SK-N-SH (cell line): ENCODE results near the gene PCDHGB6. TPM values are rescaled to one million over a fixed set of nuclear protein-coding genes. Genes with fewer than 3 reads are reported as not detected.
"Not testable (repeated sequence)": the region's sequence is repeated elsewhere in the genome, so short reads cannot be mapped to it uniquely, and the experiment has no call there.

ENCODE experiments used
- CTCF ChIA-PET: fragments of 300-600, 350-600 bp; formaldehyde crosslinking; extraction: SDS; loops from one replicate; lab custom pipeline; 2021; lab: Yijun Ruan, JAX
- POLR2A ChIA-PET: fragments of 350-600 bp; sonication (Branson Sonifier 250); formaldehyde crosslinking; extraction: SDS; loops from one replicate; lab custom pipeline; 2020; ENCODE audit warnings: antibody characterized with exemption, inconsistent platforms; lab: Yijun Ruan, JAX
- DNase-seq: peaks from one replicate; pipeline ENCODE4 v3.0.0; 2012
- H2AFZ ChIP-seq: fragments of 200-600 bp; sonication (generic); 2 replicates; pipeline ENCODE4 v1.8.1; 2016; ENCODE audit warnings: antibody characterized with exemption, mild to moderate bottlenecking, low read depth
- H3F3A ChIP-seq: fragments of 200-600 bp; sonication (generic); replicated peaks from 2 replicates; pipeline ENCODE3; 2016; ENCODE audit warnings: antibody characterized with exemption, mild to moderate bottlenecking; ENCODE audit not compliant: insufficient read depth
- H3K27ac ChIP-seq, 2 experiments: fragments of 200-500 bp in 1 of 2; fragments of 200-600 bp in 1 of 2; sonication (Bioruptor generic) in 1 of 2; sonication (generic), shearing (Covaris generic) in 1 of 2; 2 replicates each; pipeline versions ENCODE4 v1.5.1 to v1.6.1; 2014 to 2016; ENCODE audit warnings: low read depth in 2 of 2, inconsistent platforms in 1 of 2, low read length in 1 of 2, mild to moderate bottlenecking in 1 of 2, mixed read lengths in 1 of 2
- H3K27me3 ChIP-seq: fragments of 200-600 bp; sonication (generic), shearing (Covaris generic); 2 replicates; pipeline ENCODE4 v1.6.1; 2016; ENCODE audit warnings: mixed run types; ENCODE audit not compliant: insufficient read depth
- H3K36me3 ChIP-seq, 2 experiments: fragments of 200-500 bp in 1 of 2; fragments of 200-600 bp in 1 of 2; sonication (Bioruptor generic) in 1 of 2; sonication (generic) in 1 of 2; replicated peaks in 1 of 2; 2 replicates each; pipeline versions ENCODE3 to v1.5.1; 2014 to 2016; ENCODE audit warnings: low read length in 1 of 2, mild to moderate bottlenecking in 1 of 2; ENCODE audit not compliant: insufficient read depth in 2 of 2, control insufficient read depth in 1 of 2
- H3K4me1 ChIP-seq, 2 experiments: fragments of 200-500 bp in 1 of 2; fragments of 200-600 bp in 1 of 2; sonication (Bioruptor generic) in 1 of 2; sonication (generic), shearing (Covaris generic) in 1 of 2; 2 replicates each; pipeline versions ENCODE4 v1.5.1 to v1.6.1; 2014 to 2016; ENCODE audit warnings: low read depth in 1 of 2, low read length in 1 of 2, mixed run types in 1 of 2; ENCODE audit not compliant: insufficient read depth in 2 of 2, control insufficient read depth in 1 of 2
- H3K4me2 ChIP-seq: fragments of 200-600 bp; sonication (generic), shearing (Covaris generic); 2 replicates; pipeline ENCODE4 v1.6.1; 2017; ENCODE audit warnings: mixed run types
- H3K4me3 ChIP-seq, 2 experiments: fragments of 200-500 bp in 1 of 2; fragments of 200-600 bp in 1 of 2; sonication (Bioruptor generic) in 1 of 2; sonication (generic), shearing (Covaris generic) in 1 of 2; 2 replicates each; pipeline versions ENCODE4 v1.5.1 to v1.8.1; 2014 to 2016; ENCODE audit warnings: low read depth in 2 of 2, inconsistent platforms in 1 of 2, low read length in 1 of 2, mild to moderate bottlenecking in 1 of 2, mixed read lengths in 1 of 2, moderate library complexity in 1 of 2
- H3K79me2 ChIP-seq: fragments of 200-600 bp; sonication (generic); 2 replicates; pipeline ENCODE4 v1.8.1; 2017; ENCODE audit warnings: mild to moderate bottlenecking; ENCODE audit not compliant: insufficient read depth
- H3K9ac ChIP-seq: fragments of 200-600 bp; sonication (generic); 2 replicates; pipeline ENCODE4 v1.6.1; 2017; ENCODE audit warnings: mixed run types
- H3K9me2 ChIP-seq: fragments of 200-600 bp; sonication (generic); 2 replicates; pipeline ENCODE4 v1.6.1; 2017; ENCODE audit warnings: mixed run types
- H3K9me3 ChIP-seq: fragments of 200-600 bp; sonication (generic); 2 replicates; pipeline ENCODE4 v1.6.1; 2017; ENCODE audit warnings: mixed run types, mild to moderate bottlenecking, moderate library complexity
- H4K20me1 ChIP-seq: fragments of 200-600 bp; sonication (generic); 2 replicates; pipeline ENCODE4 v1.6.1; 2017; ENCODE audit warnings: mild to moderate bottlenecking, mixed run types; ENCODE audit not compliant: insufficient read depth
- CTCF ChIP-seq: fragments of 200-600 bp; sonication (generic); IDR thresholded peaks from 2 replicates; pipeline ENCODE4 v1.6.1; 2017; ENCODE audit warnings: antibody characterized with exemption, mild to moderate bottlenecking, moderate library complexity
- NFIC ChIP-seq: IDR thresholded peaks from 2 replicates; pipeline ENCODE4 v1.4.0; 2012; ENCODE audit warnings: borderline replicate concordance
- RAD21 ChIP-seq: IDR thresholded peaks from 2 replicates; pipeline ENCODE4 v1.6.1; 2012; ENCODE audit warnings: mild to moderate bottlenecking, low read length
- RFX5 ChIP-seq: IDR thresholded peaks from 2 replicates; pipeline ENCODE4 v1.6.1; 2012; ENCODE audit warnings: mild to moderate bottlenecking, improper control_type of control experiment, low read length
- SMC3 ChIP-seq: IDR thresholded peaks from 2 replicates; pipeline ENCODE4 v1.6.1; 2012; ENCODE audit warnings: low read depth, low read length, improper control_type of control experiment
- WGBS: methylation state at CpG from one replicate; pipeline ENCODE4 v1.1.6; 2017; ENCODE audit warnings: low lambda C conversion rate; 5-methylcytosine and 5-hydroxymethylcytosine counted together
- polyA plus RNA-seq, 3 experiments: library from polyadenylated mRNA; depleted of rRNA; stranded (reverse); fragments of >200 nt; gene quantifications; 2 replicates each; pipeline ENCODE4 v1.2.3, GENCODE V29; 2012

The PCDHGB6 gene
- polyA plus RNA-seq (2012; rRNA removed), result 0.13 and 0.18 TPM in 2 replicates
- polyA plus RNA-seq (2012; cell fraction: cytosol; rRNA removed), result 0.05 and 0.07 TPM in 2 replicates
- 0.81 and 0.93 TPM in 2 replicates for polyA plus RNA-seq (2012; cell fraction: nucleus; rRNA removed)

- H3K79me2 ChIP-seq, DNase-seq, POLR2A ChIA-PET, H3K4me2 ChIP-seq, H2AFZ ChIP-seq, H3K9me3 ChIP-seq, H3K4me1 ChIP-seq, H3K36me3 ChIP-seq, H3K27me3 ChIP-seq, H3K4me3 ChIP-seq, H4K20me1 ChIP-seq, H3K9ac ChIP-seq, H3F3A ChIP-seq, H3K9me2 ChIP-seq, H3K27ac ChIP-seq: not testable (repeated sequence)
- 75% methylated on average over 38 of the region's 51 CpGs for WGBS
- CTCF ChIA-PET, result interaction anchor here (2.2 kb wide), 1 partner anchor 150 kb away, joined by 8 read pairs; no protein-coding TSS in a partner anchor
These were observed at the start of gene PCDHGB6 for GRCh38 chr5:141407790-141408505. Gene PCDHGB6, plus strand, starts transcription at chr5:141408021. Its CDS starts 182 bp downstream, at chr5:141408203.

- Histone ChIP-seq H3K27ac (peak within 1 kb of the TSS; percentile 22 to 28; a peak in 2 of 4 replicates), H3K9ac (peak within 1 kb of the TSS; percentile 39; the same call in 1 of the 2 replicates), H2AFZ (peak within 1 kb of the TSS; percentile 68; the same call in 1 of the 2 replicates), H3K4me1 (no peaks in the 10 kb centered on the region), H4K20me1 (no peaks in the 10 kb centered on the region), H3K36me3 (peaks cover 0 to 4% of the 10 kb centered on the region in 2 experiments), H3K4me3 (peak within 1 kb of the TSS; percentile 33 to 42), H3K4me2 (0 out of 2 replicates have a peak within 1 kb of the TSS, but pooled peaks have one; percentile 33), H3K9me3 (no peaks in the 10 kb centered on the region; the same call in 1 of the 2 replicates), H3K79me2 (no peaks in the 10 kb centered on the region), H3K9me2 (no peaks in the 10 kb centered on the region), H3F3A (no peaks in the 10 kb centered on the region), H3K27me3 (no peaks in the 10 kb centered on the region)
- peak; percentile 62 for DNase-seq
- TF ChIP-seq RFX5 (no peak), SMC3 (peak; percentile 33; the same call in 1 of the 2 replicates), CTCF (peak; percentile 54), NFIC (no peak), RAD21 (peak; percentile 65)
- WGBS, result 44% methylated on average over 23 of the region's 24 CpGs
- POLR2A ChIA-PET, result interaction anchor here (0.7 kb wide), 1 partner anchor 204 kb away, joined by 3 read pairs; no protein-coding TSS in a partner anchor
- CTCF ChIA-PET, result interaction anchor here (0.6 to 1.2 kb wide), 8 partner anchors 35 to 204 kb away, joined by 3 to 14 read pairs (median 3); partner anchors contain the start of gene PCDHB16
These were observed 47.9 kb upstream of the PCDHGB6 start, which contains the start of gene PCDHGB2 for GRCh38 chr5:141359790-141360426. Gene PCDHGB2, plus strand, starts transcription at chr5:141359994. Its CDS starts 142 bp downstream, at chr5:141360136.
